Fibroblast of mammary gland (primary cell): ENCODE measurements around the gene BTRC.
A peak's percentile ranks its signal among the peaks of the same experiment; 100 is the strongest.

ENCODE experiments used
- DNase-seq: peaks from one replicate; pipeline ENCODE4 v3.0.0-alpha.2; 2010; ENCODE audit warnings: low read depth
- H3K4me3 ChIP-seq: 2 replicates; pipeline ENCODE4 v1.5.1; 2011; ENCODE audit warnings: low read depth, mild to moderate bottlenecking, low read length, moderate library complexity; ENCODE audit not compliant: control insufficient read depth
- CTCF ChIP-seq: conservative IDR thresholded peaks from 2 replicates; pipeline ENCODE4 v1.5.1; 2011; ENCODE audit warnings: low read depth, low read length, inconsistent platforms; ENCODE audit not compliant: control insufficient read depth, insufficient read depth

The BTRC gene

GRCh38 chr10:101513733-101514132 lies 159.8 kb downstream of the BTRC start:
- no peak for DNase-seq
- TF ChIP-seq CTCF = no peak
- no peak overlapping the region for H3K4me3 ChIP-seq

GRCh38 chr10:101525848-101526247 lies 171.9 kb downstream of the BTRC start:
- DNase-seq = no peak
- H3K4me3 ChIP-seq = no peak overlapping the region
- TF ChIP-seq CTCF = no peak

GRCh38 chr10:101529207-101529606 lies 175.2 kb downstream of the BTRC start:
- no peak overlapping the region for H3K4me3 ChIP-seq
- DNase-seq = no peak
- no peak for TF ChIP-seq CTCF

GRCh38 chr10:101529725-101530553 lies 176.0 kb downstream of the BTRC start:
- no peak overlapping the region for H3K4me3 ChIP-seq
- DNase-seq = no peak
- TF ChIP-seq CTCF = no peak

- DNase-seq = no peak
- no peak overlapping the region for H3K4me3 ChIP-seq
- no peak for TF ChIP-seq CTCF
Measured at GRCh38 chr10:101535949-101536348, 182.0 kb downstream of the BTRC start.

GRCh38 chr10:101536800-101537199 lies 182.8 kb downstream of the BTRC start:
- peak; percentile 64 for TF ChIP-seq CTCF
- DNase-seq = peak; percentile 53
- H3K4me3 ChIP-seq = no peak overlapping the region
